ENCODE data around the gene ADO. TPM values are rescaled to one million over a fixed set of nuclear protein-coding genes. Genes with fewer than 3 reads are reported as not detected.
A peak's percentile ranks its signal among the peaks of the same experiment; 100 is the strongest.

The ADO gene
- total and polyA plus RNA-seq, 2 experiments from 2014 or later = 12.6 to 48.3 TPM

- Histone ChIP-seq H3K36me3 (ENCODE audit: insufficient read depth) (no peaks in the 10 kb centered on the region), H3K9me2 (ENCODE audit: insufficient read depth) (no peaks in the 10 kb centered on the region), H3F3A (replicated peaks; ENCODE audit: low read depth) (no peaks in the 10 kb centered on the region), H3K79me2 (replicated peaks; ENCODE audit: insufficient read depth) (no peaks in the 10 kb centered on the region), H3K4me3 (no peak overlapping the region), H3K4me1 (ENCODE audit: insufficient read depth) (no peaks in the 10 kb centered on the region), H3K4me2 (no peak overlapping the region), H3K27me3 (ENCODE audit: insufficient read depth) (no peaks in the 10 kb centered on the region), H3K27ac (ENCODE audit: low read depth) (no peak overlapping the region), H4K20me1 (replicated peaks; ENCODE audit: insufficient read depth) (no peaks in the 10 kb centered on the region), H2AFZ (no peak overlapping the region)
- ATAC-seq = no peak
- Mint-ChIP-seq H3K4me1 (peaks cover 4% of the 10 kb centered on the region; the same call in 1 of the 3 replicates), H3K4me3 (no peak overlapping the region), H3K27me3 (ENCODE audit: insufficient read depth, low read depth, poor library complexity) (peaks cover 2% of the 10 kb centered on the region), H3K36me3 (ENCODE audit: low read depth) (peaks cover 12% of the 10 kb centered on the region; the same call in 2 of the 3 replicates), H3K9me3 (peaks cover 34% of the 10 kb centered on the region), H3K27ac (no peak overlapping the region)
- TF ChIP-seq REST (IDR thresholded peaks at IDR 0.05; ENCODE audit: unreplicated experiment) (no peak), EZH2 (IDR thresholded peaks at IDR 0.05; ENCODE audit: low read depth, unreplicated experiment) (no peak), POLR2AphosphoS5 (IDR thresholded peaks at IDR 0.05; ENCODE audit: low read depth) (no peak), NANOG (IDR thresholded peaks at IDR 0.05; ENCODE audit: borderline replicate concordance) (no peak), EZH2phosphoT487 (IDR thresholded peaks at IDR 0.05; ENCODE audit: unreplicated experiment) (no peak)
- DNase-seq (ENCODE audit: low spot score) = no peak
Observed at GRCh38 chr10:62788861-62789467, 15.6 kb upstream of the ADO start.

- Mint-ChIP-seq H3K9me3 (peaks cover 24% of the 10 kb centered on the region), H3K36me3 (ENCODE audit: low read depth) (peaks cover 12% of the 10 kb centered on the region; the same call in 2 of the 3 replicates), H3K27ac (no peak overlapping the region), H3K4me1 (peaks cover 4% of the 10 kb centered on the region; the same call in 1 of the 3 replicates), H3K27me3 (ENCODE audit: insufficient read depth, low read depth, poor library complexity) (peaks cover 2% of the 10 kb centered on the region), H3K4me3 (no peak overlapping the region)
- no peaks in the 10 kb centered on the region for H3K79me2 ChIP-seq (replicated peaks; ENCODE audit: insufficient read depth)
- no peak for ATAC-seq
- H3K9me2 ChIP-seq (ENCODE audit: insufficient read depth) = no peaks in the 10 kb centered on the region
- no peak overlapping the region for H3K4me2 ChIP-seq
- no peak for DNase-seq (ENCODE audit: low spot score)
- H3K4me1 ChIP-seq (ENCODE audit: insufficient read depth) = no peaks in the 10 kb centered on the region
- no peak overlapping the region for H3K27ac ChIP-seq (ENCODE audit: low read depth)
- H3F3A ChIP-seq (replicated peaks; ENCODE audit: low read depth) = no peaks in the 10 kb centered on the region
- no peaks in the 10 kb centered on the region for H3K27me3 ChIP-seq (ENCODE audit: insufficient read depth)
- no peaks in the 10 kb centered on the region for H3K36me3 ChIP-seq (ENCODE audit: insufficient read depth)
- H4K20me1 ChIP-seq (replicated peaks; ENCODE audit: insufficient read depth) = no peaks in the 10 kb centered on the region
- no peak overlapping the region for H3K4me3 ChIP-seq
- peak overlapping the region; percentile 76; the same call in 1 of the 2 replicates for H2AFZ ChIP-seq
- no peak for TF ChIP-seq CTCF (conservative IDR thresholded peaks at IDR 0.05; ENCODE audit: low read depth in 2 of 2)
- no peak for TF ChIP-seq JUNB (IDR thresholded peaks at IDR 0.05; ENCODE audit: unreplicated experiment)
- no peak for TF ChIP-seq POLR2AphosphoS5 (IDR thresholded peaks at IDR 0.05; ENCODE audit: low read depth)
- TF ChIP-seq ETS1 (IDR thresholded peaks at IDR 0.05) = no peak
- TF ChIP-seq NANOG (IDR thresholded peaks at IDR 0.05; ENCODE audit: borderline replicate concordance) = no peak
Observed at GRCh38 chr10:62790019-62790555, 14.4 kb upstream of the ADO start.

Measured in GM23338 (cell line).